ENCODE measurements around the gene PARVA. TPM values are rescaled to one million over a fixed set of nuclear protein-coding genes. Genes with fewer than 3 reads are reported as not detected.
A peak's percentile ranks its signal among the peaks of the same experiment; 100 is the strongest.

Gene PARVA
- polyA plus RNA-seq, 2 of the 4 experiments (the other 2 are of a cell fraction), result 25.5 to 26.1 TPM

- ATAC-seq (no peak), FAIRE-seq (no peak), DNase-seq (ENCODE audit: low read depth in 1 of 2, low spot score in 1 of 2) (no peak)
- ChIA-PET POLR2A (interaction anchor here (0.6 to 1.0 kb wide), 2 partner anchors 34 to 40 kb away, joined by 3 read pairs; partner anchors contain the start of gene PARVA), CTCF (interaction anchor here (0.6 to 2.5 kb wide), 24 partner anchors 11 to 551 kb away, joined by 3 to 12 read pairs (median 3); no protein-coding TSS in a partner anchor)
- Histone ChIP-seq H3K9me3 (no peaks in the 10 kb centered on the region), H3K4me2 (peak overlapping the region; percentile 69), H3K4me1 (peaks cover 23% of the 10 kb centered on the region), H3K4me3 (no peak overlapping the region), H3K27ac (peak overlapping the region; percentile 78 to 91)
- WGBS (ENCODE audit: missing lambda C conversion rate), result 90% methylated on average over 3 of the region's 3 CpGs
- TF ChIP-seq NFE2L2 (conservative IDR thresholded peaks at IDR 0.05; ENCODE audit: low read length) (no peak), MYC (IDR thresholded peaks at IDR 0.05; ENCODE audit: borderline replicate concordance, low read length) (no peak), TP53 (CRISPR knock-in tag; IDR thresholded peaks at IDR 0.05) (no peak), MAFK (IDR thresholded peaks at IDR 0.05; ENCODE audit: partially characterized antibody) (peak; percentile 84), MAX (IDR thresholded peaks at IDR 0.05) (no peak)
These were observed 34.0 kb downstream of the PARVA start for GRCh38 chr11:12411393-12411792.

- peak; percentile 77 to 80 for TF ChIP-seq RAD21 (conservative IDR thresholded peaks at IDR 0.05 in 1 of 2, IDR thresholded peaks at IDR 0.05 in 1 of 2)
- peak; percentile 25; the same call in 1 of the 2 replicates for TF ChIP-seq FOSL2 (IDR thresholded peaks at IDR 0.05)
- no peak for TF ChIP-seq FOSL2 (CRISPR knock-in tag; IDR thresholded peaks at IDR 0.05)
- TF ChIP-seq CTCF (IDR thresholded peaks at IDR 0.05), result peak; percentile 79
- no peak for TF ChIP-seq MAX (IDR thresholded peaks at IDR 0.05)
- TF ChIP-seq SMC3 (IDR thresholded peaks at IDR 0.05), result peak; percentile 92
- H3K27ac ChIP-seq, result peak overlapping the region; percentile 78 to 91
- H3K4me1 ChIP-seq, result peaks cover 23% of the 10 kb centered on the region
- no peak overlapping the region for H3K4me3 ChIP-seq
- POLR2A ChIA-PET, result interaction anchor here (1.0 kb wide), 1 partner anchor 35 kb away, joined by 3 read pairs; the partner anchor contains the start of gene PARVA
- ATAC-seq, result peak; percentile 89 to 96
- no peak for FAIRE-seq
- H3K9me3 ChIP-seq, result no peaks in the 10 kb centered on the region
- CTCF ChIA-PET, result interaction anchor here (0.6 to 2.5 kb wide), 23 partner anchors 10 to 550 kb away, joined by 3 to 12 read pairs (median 3); no protein-coding TSS in a partner anchor
- peak; percentile 74 to 84 for DNase-seq (ENCODE audit: low read depth in 1 of 2, low spot score in 1 of 2)
- H3K4me2 ChIP-seq, result peak overlapping the region; percentile 69
- WGBS (ENCODE audit: missing lambda C conversion rate), result 15% methylated on average over 7 of the region's 7 CpGs
These were observed 34.7 kb downstream of the PARVA start for GRCh38 chr11:12411806-12412727.

GRCh38 chr11:12413141-12414052 is 36.0 kb downstream of the PARVA start:
- POLR2A ChIA-PET, result no interaction called here
- CTCF ChIA-PET, result interaction anchor here (0.7 to 1.5 kb wide), 6 partner anchors 9 to 129 kb away, joined by 3 to 5 read pairs (median 4); no protein-coding TSS in a partner anchor
- Histone ChIP-seq H3K4me2 (no peak overlapping the region), H3K9me3 (no peaks in the 10 kb centered on the region), H3K27ac (peak overlapping the region in 1 of 2 experiments; percentile 91; a peak in 4 of 6 replicates), H3K4me3 (no peak overlapping the region), H3K4me1 (peaks cover 27% of the 10 kb centered on the region)
- whole genome bisulfite sequencing (ENCODE audit: missing lambda C conversion rate), result 87% methylated on average over 9 of the region's 9 CpGs
- FAIRE-seq, result no peak
- no peak for TF ChIP-seq KDM5A (IDR thresholded peaks at IDR 0.05)
- TF ChIP-seq ELK1 (IDR thresholded peaks at IDR 0.05; ENCODE audit: low read depth, low read length), result no peak
- TF ChIP-seq CHD2 (IDR thresholded peaks at IDR 0.05; ENCODE audit: low read length, partially characterized antibody), result no peak
- no peak for TF ChIP-seq HDAC2 (IDR thresholded peaks at IDR 0.05)
- TF ChIP-seq HEYL (CRISPR knock-in tag; IDR thresholded peaks at IDR 0.05), result no peak
- no peak for TF ChIP-seq CBX8 (IDR thresholded peaks at IDR 0.05)
- no peak for TF ChIP-seq POLR2A (IDR thresholded peaks at IDR 0.05; ENCODE audit: low read length)
- no peak for ATAC-seq
- no peak for DNase-seq (ENCODE audit: low read depth in 1 of 2, low spot score in 1 of 2)

All from A549 (cell line).